Stimulated activated CD8-positive, alpha-beta memory T cell treated with anti-CD3 and anti-CD28 coated beads, Interleukin-4, amount 100 ng/mL, for 48 hours (primary cell): ENCODE results near the gene CROCC2.

Experiments used
- DNase-seq: peaks from one replicate; pipeline ENCODE4 v3.0.0-alpha.2; 2020

Gene CROCC2

DNA sequence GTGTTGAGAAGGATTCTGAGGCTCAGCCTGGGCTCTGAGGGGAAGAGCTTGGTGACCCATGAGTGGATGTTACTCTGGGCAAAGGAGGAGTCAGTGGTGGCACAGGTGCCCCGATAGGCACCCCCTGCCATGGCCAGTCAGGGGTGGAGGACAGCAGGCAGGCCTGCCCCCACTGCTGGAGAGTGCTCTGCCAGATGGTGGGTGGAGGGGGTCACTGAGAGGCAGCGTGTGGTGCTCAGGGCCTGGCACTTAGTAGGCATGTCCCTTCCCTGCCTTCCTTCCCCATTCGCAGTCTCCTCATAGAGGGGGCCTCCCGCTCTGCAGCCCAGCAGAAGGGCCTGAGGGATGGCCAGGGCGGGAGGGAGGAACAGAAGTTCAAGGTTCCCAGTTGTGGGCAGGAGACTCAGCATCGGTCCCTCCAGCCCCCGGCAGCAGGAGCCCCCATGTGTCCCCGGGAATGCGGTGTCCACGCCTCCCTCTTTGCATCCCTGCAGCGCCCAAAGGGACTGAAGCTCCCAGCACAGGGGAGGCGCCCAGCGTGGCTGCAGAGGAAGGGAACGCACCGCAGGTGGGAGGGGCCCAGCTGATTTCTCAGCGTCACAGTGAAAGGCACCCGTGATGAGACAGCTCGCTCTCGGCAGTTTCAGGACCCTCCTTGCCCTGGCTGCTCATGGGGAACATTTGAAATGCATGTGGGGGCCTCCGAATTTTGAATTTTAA lies 86.6 kb downstream of the CROCC2 start:
- peak; percentile 55 for DNase-seq

DNA sequence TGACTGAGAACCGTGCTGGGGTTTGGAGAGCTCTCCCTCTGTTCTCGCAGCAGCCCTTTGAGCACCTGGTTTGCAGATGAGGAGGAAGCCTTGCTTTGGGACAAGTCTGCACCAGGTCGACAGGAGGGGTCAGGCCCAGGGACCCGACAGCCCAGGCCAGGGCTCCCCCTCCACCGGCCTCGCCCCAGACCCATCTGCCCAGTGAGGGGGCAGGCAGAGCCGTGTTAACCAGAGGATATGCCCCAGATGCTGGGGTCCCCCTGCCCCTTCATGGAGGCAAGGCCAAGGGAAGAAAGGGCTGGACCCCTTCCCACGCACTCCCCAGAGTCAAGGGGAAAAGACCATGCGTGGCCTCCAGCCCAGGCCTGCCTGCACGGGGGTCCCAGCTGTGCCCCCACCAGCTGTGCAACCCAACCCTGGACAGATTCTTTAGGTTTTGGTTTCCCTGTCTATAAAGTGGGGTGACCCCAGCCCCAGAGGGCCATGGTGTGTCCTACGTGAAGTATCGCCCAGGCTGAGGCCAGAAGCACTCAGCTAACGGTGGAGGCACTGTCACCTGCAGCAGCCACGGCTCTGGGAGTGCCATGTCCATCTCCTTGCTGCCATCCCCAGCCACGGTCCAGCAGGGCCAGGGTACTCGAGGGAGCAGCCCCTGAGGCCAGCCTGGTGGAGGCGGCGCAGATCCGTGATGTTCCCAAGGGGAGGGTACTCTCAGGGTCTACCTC lies 87.5 kb downstream of the CROCC2 start:
- DNase-seq = no peak

DNA sequence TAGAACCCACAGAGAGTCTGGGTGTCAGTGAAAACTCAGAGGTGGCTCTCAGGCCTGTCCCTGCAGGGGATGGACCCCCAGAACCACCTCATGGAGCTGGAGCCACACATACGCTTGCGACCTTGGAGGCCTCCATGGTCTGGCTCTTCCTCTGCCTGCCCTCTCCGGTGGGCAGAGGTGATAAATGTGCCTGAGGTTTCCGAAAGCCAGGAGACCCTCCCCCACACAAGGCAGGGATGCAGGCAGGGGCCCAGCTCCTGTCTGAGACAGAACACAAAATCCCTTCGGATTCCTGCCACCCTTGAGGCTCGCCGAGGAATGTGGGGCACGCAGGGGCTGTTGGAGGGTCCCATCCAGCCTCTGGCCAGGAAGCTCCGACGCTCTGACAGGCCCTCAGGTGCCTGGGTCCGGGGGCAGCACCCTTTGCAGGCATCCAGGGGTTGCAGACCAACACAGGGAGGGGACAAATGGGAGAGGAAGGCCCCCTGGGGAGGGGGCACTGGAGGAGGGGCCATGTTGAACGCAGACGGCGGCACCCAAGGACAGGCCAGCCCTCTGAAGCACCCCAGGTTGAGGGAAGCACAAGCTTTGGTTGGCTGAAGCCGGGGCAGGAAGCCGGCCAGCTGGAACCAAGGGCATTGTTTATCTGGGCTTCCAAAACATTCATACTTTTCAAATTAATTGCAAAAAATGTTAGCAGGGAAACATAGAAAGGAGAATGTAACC lies 88.2 kb downstream of the CROCC2 start:
- DNase-seq = no peak

DNA sequence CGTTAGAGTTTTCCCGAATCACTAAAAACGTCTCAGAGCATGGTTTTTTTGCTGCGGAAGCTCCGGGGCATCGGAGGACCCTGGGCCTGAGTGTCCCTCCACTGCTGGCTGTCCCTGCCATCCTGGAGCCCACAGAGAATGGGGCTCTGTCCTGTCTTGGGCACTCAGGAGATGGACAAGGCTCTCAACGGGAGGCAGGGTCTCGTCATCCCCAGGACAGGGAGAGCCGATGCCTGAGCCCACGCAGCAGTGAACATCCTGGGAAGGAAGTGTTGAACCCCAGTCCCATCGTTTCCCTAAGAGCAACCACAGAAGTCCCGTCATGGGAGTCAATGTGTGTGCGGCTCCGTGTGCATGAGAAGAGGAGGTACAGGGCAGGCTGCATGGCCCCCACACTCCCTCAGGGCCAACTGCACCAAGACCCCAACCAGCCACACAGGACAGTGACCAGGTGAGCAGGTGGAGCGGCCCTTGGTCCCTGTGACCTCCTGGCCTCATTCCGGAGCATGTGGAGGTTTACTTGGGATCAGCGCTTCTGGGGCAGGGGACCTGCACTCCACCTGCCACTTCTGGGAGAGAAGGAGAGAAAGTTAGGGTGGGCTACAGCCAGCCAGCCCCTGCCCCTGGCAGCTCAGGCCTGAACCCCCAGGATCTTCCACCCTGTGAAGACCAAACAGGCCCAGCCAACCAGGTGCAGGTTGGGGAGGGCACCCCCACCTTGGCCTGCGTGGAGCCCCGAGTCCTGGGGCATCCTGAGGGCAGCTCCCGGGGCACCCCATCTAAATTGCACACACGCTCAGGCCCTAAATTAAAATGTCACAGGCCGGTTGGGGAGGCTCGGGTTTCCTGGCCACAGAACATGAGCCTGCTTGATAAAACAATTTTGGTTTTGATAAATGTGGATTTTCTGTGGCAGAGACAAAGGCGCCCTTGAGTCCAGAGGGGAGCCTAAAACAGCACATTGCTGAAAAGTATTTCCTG lies 89.2 kb downstream of the CROCC2 start:
- no peak for DNase-seq

DNA sequence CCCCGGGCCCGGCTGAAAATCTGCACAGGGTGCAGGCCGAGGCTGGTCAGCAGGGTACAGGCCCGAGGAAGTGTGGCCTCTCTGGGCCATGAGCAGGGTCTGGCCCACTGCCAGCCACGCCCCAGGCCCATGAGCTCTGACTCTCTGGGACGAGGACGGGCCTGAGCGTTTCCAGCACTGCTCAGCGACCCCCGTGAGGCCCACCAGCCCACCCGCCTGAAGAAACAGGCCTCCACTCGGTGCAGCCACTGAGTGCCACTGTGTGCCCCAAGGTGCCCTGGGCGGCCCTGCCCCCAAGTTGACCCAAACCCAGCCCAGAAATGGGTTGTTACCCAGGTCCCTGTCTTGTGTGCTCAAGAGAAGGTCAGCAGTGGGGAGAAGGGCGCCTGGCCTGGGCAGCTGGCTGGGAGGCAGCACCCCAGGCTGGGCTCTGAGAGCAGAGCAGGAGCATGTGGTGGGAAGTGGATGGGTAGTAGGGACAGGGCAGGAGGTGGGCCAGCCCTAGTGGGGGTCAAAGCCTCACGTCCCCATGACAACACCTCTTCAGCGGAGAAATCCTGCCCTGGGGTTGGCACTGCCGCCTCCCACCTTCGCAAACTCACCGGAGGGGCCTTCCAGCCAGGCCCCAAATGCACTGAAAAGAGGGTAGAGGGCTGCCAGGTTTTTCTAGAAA lies 90.2 kb downstream of the CROCC2 start:
- DNase-seq = no peak

DNA sequence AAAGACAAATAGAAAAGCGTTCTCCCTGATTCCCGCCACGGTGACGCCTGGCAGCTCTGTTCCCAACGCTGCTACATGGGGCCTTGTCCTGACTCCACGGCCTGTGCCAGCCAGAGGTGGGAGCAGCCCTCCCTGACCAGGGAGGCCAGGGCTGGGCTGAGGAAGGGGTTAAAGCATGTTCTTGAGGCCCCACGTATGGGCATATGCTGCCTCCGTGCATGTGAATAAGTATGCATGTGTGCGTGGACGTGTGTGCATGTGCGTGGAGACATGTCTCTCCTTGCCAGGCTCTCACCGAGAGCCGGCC lies 90.7 kb downstream of the CROCC2 start:
- no peak for DNase-seq

DNA sequence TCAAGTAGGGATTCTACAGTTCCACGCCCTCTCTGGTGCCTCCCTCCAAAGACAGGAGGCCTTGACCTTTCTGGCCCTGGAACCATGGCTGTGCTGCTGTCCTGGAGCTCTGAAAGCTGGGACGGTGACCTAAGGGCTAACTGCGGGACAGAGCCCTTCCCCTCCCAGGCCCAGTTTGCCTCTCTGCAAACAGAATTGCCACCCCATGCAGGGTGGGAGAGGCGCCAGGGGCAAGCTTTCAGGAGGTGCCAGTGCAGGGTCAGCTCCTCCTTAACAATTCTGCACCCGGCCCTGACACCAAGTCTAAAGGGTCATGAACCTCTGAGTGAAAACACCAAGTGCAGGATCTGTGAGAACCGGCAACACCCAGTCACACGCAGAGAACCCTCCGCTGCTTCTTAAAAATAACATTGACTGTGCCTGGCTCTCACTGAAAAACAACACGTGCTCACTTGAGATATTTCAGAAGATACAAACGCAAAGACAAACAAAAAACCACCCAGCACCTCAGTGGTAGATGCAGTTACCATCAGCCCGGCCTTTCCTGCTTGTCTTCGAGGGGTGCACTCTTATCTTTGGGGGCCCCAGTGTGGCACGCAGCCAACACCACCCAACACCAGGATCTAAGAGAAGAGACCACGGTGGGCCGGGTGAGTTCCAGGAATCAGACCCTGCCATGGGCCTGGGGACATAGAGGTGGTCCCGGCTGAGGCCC lies 91.2 kb downstream of the CROCC2 start:
- no peak for DNase-seq

DNA sequence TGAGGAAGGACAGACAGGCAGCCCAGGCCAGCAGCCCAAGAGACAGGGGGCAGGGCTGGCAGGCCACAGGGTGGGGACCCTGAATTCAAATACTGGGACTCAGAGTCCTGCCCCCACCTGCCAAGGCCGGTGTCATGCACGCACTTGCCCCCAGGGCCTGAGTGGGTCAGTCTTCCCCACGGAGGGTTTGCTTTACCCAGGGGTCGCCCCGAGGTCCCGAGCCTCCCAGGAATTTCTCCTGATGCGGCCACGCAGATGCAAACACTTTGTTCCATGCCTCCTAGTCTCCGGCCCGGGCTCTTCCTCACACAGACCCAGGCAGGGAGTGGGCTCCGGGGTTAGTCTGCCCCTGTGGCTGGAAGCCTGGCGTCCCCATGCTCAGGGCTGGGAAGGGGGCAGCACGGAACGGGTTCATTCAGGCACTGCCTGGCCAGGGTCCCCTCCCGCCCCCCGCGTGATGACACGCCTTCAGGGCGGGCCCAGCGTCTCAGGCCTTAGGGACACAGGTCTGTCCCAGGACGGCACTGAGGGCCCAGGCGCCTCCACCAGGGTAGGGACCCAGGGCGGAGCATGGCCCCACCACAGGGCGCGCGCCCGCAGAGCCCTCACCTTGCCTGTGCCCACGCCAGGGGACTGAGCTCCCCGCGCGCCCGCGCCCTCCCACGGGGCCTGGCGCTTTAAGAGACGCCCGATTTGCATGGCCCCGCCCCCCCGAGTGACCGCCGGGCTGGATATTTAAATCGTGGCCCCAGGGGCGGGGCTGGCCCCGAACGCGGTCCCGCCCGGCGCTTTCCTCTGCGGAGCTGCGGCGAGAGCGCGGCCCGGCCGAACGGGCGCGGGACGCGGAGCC lies 91.9 kb downstream of the CROCC2 start, which contains the start of gene SNED1:
SNED1 (plus strand) TSS at position 763 of the 850 bp plus-strand sequence. CDS start 220 bp downstream, outside the sequence.
- DNase-seq = peak; percentile 82

DNA sequence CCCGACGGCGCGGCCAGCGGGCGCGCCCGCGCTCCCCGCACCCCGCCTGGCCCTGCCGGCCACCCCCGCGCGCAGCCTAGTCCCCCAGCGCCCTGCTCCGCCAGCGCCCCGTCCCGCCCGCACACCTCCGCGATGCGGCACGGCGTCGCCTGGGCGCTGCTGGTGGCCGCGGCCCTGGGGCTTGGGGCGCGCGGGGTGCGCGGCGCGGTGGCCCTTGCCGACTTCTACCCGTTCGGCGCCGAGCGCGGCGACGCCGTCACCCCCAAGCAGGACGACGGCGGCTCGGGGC lies 92.5 kb downstream of the CROCC2 start:
- no peak for DNase-seq

DNA sequence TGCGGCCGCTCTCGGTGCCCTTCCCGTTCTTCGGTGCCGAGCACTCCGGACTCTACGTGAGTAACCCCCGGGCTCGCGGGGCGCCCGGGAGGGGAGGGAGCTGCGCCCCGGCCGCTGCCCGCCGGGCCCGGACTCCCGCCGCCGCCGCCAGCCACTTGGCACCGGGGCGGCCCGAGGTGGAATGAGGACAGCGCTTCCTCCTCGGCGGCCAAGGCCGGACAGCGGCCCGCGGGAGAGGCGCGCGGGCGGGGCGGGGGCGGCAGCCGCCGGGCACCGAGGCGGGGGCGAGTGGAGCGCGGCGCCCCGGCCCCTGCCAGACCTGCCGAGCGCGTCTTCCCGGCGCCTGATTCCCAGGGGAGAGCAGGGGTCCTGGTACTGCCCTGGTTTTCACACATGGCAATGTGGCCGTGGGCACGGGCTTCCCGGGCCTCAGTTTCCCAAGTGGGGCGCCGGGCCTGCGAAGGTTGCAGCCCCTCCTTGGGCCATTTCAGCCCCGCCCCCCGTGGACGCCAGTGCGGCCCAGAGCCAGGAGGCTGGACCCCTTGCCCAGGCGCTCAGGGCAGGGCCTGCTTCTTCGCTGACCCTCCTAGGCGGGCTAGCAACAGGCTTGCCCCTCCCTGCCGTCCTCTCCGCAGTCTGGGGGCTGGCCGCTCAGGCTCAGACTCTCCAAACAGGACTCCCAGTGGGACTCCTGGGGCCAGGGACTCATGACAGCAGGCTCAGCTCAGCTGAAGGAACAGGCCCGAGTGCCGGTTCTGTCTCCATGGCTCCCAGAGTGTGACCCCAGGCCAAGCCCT lies 93.1 kb downstream of the CROCC2 start:
- DNase-seq = peak; percentile 19

DNA sequence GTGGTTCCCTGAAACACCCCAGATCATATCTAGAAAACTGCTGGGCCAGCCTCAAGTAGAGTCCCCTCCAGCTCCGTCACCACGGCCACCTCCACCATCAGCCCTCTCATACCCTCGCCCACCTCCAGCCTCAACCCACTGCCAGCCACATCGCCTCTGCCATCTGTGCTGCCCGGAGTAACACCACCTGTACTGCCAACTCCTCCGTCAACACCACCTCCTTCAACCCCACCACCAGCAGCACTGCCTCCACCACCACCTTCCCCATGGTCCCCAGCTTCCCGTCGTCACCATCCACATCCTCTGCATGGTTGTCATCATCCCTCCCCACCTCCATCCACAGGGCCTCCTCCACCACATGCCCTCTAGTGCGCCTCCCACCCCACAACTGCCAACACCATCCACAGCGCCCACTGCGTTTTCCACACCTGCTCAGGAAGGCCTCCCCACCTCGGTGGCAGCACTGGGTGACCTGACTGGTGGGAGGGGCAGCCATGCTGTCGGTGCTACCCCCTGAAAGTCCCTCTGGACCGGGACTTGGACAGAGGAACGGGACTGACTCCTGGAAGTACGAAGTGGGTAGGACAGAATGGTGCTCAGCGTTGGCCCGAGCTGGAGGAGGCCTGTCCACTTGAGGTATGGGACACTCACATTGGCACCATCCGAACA lies 93.9 kb downstream of the CROCC2 start:
- DNase-seq = peak; percentile 23

DNA sequence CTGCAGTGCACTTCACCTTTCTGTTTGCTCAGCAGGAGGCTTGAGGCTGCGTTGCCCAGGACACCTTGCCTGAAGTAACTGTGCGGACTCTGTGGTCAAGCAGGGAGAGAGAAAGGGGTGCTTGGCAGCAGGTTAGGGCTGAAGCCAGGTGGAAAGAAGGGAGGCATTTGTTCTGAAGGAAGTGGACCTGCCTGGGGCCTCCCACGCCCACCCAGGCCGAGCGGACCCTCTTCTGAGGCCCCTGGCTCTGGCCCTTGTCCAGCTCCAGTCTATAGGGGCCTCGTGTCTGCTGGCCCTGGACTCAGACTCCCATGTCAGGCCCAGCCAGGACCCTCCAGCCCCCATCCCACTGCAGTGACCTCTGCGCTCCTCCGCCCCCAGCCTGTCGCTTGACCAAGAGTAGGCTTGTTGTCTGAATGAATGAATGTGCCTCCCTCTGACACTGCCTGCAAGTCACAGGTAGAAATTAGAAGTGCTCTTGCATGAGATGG lies 94.7 kb downstream of the CROCC2 start:
- peak; percentile 17 for DNase-seq

DNA sequence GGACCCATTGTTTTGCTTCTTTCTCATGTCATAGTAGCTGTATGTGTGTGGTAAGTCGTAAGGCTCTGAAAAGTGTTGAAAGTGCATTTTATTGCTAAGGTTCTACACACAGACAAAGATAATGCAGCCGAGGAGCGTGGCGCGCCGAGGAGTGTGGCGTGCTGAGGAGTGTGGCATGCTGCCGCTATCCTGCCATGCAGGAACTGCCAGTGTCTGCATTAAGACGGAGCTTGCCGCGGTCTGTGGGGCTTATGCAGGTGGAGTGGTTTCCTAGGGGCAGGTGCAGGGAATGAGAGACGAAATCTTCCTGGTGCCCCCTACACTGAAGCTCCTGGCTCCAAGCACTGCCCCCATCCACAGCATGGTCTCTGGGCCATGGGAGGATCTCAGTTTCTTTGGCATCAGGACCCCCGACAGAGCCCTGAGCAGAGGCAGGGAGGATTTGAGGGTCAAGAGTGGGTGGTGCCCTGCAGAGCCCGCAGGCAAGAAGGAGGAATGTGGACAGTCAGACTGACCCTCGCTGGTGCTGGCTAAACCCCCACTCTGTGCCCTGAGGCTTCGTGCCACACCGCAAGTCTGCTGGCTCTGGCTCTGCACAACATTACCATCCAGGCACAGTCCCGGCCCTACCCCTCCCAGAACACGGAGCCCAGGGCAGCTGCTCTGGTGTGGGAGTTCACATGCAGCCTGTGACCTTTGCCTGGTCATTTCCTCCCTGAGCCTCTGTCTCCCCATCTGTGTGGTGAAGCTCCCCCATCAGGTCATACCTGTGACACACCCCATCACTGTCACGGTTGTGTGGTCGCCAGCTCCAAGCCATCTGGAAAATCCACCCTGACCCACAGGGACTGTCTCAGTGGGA lies 95.5 kb downstream of the CROCC2 start:
- DNase-seq = peak; percentile 21

DNA sequence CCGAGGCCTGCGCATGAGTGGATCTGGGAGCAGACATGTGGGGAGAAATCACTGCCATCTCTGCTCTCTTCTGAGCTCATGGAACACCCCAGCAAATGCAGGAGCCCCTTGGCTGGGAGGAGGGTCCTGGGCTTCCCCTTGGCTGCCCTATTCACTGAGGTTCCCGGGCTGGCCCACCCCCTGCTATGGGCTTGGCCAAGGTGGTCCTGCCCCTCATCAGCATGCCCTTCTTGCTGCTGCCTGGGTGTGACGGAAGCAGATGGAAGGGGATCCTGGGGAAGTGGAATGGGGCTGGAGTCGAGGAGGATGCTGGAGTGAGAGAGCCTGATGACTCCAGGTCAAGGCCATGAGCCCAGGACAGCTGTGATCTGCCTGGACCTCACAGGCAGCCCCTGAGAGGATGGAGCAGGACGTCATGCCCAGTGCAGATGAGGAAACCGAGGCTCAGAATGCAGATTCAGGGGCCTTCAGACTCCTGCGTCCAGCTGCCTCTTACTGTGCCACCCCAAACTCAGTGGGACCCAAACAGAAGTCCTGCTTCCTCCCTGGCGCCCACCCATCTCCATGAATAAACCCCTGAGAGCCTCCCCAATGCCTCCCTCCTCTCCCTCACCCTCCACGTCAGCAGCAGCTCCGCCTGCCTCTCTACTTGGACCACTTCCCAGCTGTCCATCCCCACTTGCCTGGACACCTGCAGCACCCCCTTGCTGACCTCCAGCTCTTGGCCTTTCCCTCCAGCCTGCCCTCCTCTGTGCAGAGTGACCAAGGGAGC lies 96.3 kb downstream of the CROCC2 start:
- DNase-seq = peak; percentile 7

DNA sequence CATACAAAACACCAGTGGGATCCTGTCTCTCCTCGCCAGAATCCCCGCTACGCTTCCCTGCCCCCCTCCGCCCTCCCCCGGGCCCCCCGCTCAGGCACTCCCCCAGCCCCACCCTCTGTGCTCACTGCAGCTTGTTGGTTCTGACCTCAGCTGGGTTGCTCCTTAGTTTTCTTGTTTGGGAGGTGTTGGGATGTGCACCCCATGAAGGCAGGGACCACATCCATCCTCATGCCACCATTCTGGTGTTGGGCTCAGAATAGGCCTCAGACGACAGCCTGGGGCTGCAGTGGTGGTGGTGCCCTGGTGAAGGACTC lies 96.9 kb downstream of the CROCC2 start:
- DNase-seq = peak; percentile 7

DNA sequence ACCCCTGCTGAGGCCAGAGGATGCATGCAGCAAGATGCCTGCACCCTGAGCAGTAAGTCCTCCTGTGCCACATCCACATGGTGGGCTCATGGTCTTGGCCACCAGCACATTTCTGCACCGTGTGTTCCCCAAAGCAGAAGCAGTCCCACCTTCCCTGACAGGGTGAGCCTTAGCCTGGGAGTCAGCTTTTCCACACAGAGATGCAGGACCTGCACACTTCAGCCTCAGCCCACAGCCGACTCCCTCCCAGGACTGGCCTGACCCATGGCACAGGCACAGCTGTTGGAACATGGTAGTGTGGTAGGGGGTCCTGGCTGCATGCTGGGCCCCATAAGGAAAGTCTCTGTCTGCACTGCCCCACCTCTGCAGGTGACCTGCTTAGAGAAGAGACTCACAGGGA lies 97.2 kb downstream of the CROCC2 start:
- peak; percentile 13 for DNase-seq

DNA sequence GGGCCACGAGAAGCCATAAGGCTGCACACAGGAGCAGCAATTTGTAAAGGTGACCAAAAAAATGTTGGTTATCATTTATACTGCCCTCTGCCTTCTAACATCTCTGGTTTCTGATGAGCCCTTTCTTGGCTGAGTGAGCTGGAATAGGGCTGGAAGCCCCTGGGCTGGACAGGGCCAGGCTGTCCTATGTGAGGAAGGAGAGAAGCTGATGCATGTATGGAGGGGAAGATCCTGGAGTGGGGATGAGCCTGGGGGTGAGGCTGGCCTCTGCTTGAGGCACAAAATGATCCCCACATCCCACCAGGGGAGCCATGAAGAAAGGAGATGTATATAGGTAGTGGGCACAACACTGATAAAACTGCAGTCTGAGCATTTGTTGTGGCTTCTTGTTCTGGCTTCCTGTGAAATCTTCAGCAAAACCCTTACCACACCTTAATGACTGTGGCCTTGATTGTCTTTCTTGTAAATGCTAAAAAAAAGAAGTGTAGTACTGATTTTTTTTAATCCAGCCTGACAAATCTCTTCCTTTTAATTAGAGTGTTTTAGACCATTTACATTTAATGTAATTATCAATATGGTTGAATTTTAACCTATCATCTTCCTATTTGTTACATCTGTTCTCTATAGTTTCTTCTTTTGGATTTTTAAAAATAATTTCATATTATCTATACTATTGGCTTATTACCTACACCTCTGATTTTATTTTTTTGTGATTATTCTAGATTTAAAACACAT lies 97.9 kb downstream of the CROCC2 start:
- no peak for DNase-seq
